CD4-positive, alpha-beta T cell (primary cell): ENCODE measurements around the gene TPGS2. TPM values are rescaled to one million over a fixed set of nuclear protein-coding genes. Genes with fewer than 3 reads are reported as not detected.

Experiments
- ATAC-seq: fragments of 200-7000 bp; cut with Tn5 transposase; one replicate; pipeline ENCODE4 v1.10.0; 2022; ENCODE audit warnings: mild to moderate bottlenecking; ENCODE audit not compliant: poor library complexity
- CTCF ChIA-PET: fragments of 350-600 bp; sonication (Branson Sonifier 250); formaldehyde crosslinking; loops from one replicate; lab custom pipeline; 2021; ENCODE audit warnings: antibody characterized with exemption, inconsistent platforms; lab: Charles Lee
- POLR2A ChIA-PET: fragments of 350-600 bp; sonication (Branson Sonifier 250); formaldehyde crosslinking; loops from one replicate; lab custom pipeline; 2021; ENCODE audit warnings: antibody characterized with exemption, inconsistent platforms; lab: Charles Lee
- DNase-seq, 14 experiments: peaks; one replicate each; pipeline ENCODE4 v3.0.0-alpha.2; 2013 to 2020; ENCODE audit warnings: mixed read lengths in 2 of 14
- H3K27ac ChIP-seq, 2 donors: one replicate each; pipeline versions ENCODE4 v1.5.1 to v1.7.0; 2013; ENCODE audit warnings: low read length in 2 of 2, low read depth in 1 of 2, mild to moderate bottlenecking in 1 of 2
- H3K27me3 ChIP-seq, 2 experiments: 1 replicate in 1 of 2; 2 replicates in 1 of 2; pipeline versions ENCODE4 v1.6.1 to v1.7.0; 2013; ENCODE audit warnings: low read length in 2 of 2, control low read depth in 1 of 2, mild to moderate bottlenecking in 1 of 2, moderate library complexity in 1 of 2; ENCODE audit not compliant: insufficient read depth in 2 of 2, control insufficient read depth in 1 of 2
- H3K36me3 ChIP-seq: one replicate; pipeline ENCODE4 v1.6.1; 2013; ENCODE audit warnings: low read length, control low read depth; ENCODE audit not compliant: insufficient read depth
- H3K4me1 ChIP-seq: one replicate; pipeline ENCODE4 v1.6.1; 2013; ENCODE audit warnings: low read length, control low read depth; ENCODE audit not compliant: insufficient read depth
- H3K4me3 ChIP-seq: one replicate; pipeline ENCODE4 v1.5.1; 2013; ENCODE audit warnings: mild to moderate bottlenecking, low read length, moderate library complexity
- H3K9me3 ChIP-seq, 2 experiments: 1 replicate in 1 of 2; 2 replicates in 1 of 2; pipeline versions ENCODE4 v1.6.1 to v1.7.0; 2013; ENCODE audit warnings: low read length in 2 of 2, mild to moderate bottlenecking in 2 of 2, control low read depth in 1 of 2, moderate library complexity in 1 of 2; ENCODE audit not compliant: control insufficient read depth in 1 of 2, insufficient read depth in 1 of 2
- H3K27ac Mint-ChIP-seq: one replicate; pipeline ENCODE4 v1.8.0; 2020; ENCODE audit warnings: mixed read lengths
- H3K27me3 Mint-ChIP-seq: one replicate; pipeline ENCODE4 v1.8.0; 2021; ENCODE audit warnings: mixed read lengths
- H3K36me3 Mint-ChIP-seq: one replicate; pipeline ENCODE4 v1.8.0; 2021; ENCODE audit warnings: low read depth, mixed read lengths
- H3K4me1 Mint-ChIP-seq: one replicate; pipeline ENCODE4 v1.8.0; 2021; ENCODE audit warnings: low read depth, mixed read lengths
- H3K4me3 Mint-ChIP-seq: one replicate; pipeline ENCODE4 v1.8.0; 2020; ENCODE audit warnings: mild to moderate bottlenecking, mixed read lengths
- H3K9me3 Mint-ChIP-seq: one replicate; pipeline ENCODE4 v1.8.0; 2020; ENCODE audit warnings: mixed read lengths
- CTCF ChIP-seq: fragments of 200-600 bp; IDR thresholded peaks from one replicate; pipeline ENCODE4 v1.8.0; 2022; ENCODE audit warnings: antibody characterized with exemption, mild to moderate bottlenecking
- intact Hi-C, 2 experiments: fragments of 100-400 bp; cut with DNase I in 1 of 2; cut with micrococcal nuclease in 1 of 2; formaldehyde crosslinking; loops; one replicate each; pipeline versions ENCODE4 v1.15.1 to v1.9.0; 2023 to 2025; cut with DNase I, micrococcal nuclease
- total RNA-seq, 174 experiments: library from RNA in 2 of 174; stranded (reverse) in 2 of 174; gene quantifications; one replicate each; pipeline ENCODE4 v1.2.3 and lab custom pipeline; 2021 to 2026

The TPGS2 gene
- total RNA-seq, 2 experiments from 2014 or later: 16.4 to 19.0 TPM

DNA sequence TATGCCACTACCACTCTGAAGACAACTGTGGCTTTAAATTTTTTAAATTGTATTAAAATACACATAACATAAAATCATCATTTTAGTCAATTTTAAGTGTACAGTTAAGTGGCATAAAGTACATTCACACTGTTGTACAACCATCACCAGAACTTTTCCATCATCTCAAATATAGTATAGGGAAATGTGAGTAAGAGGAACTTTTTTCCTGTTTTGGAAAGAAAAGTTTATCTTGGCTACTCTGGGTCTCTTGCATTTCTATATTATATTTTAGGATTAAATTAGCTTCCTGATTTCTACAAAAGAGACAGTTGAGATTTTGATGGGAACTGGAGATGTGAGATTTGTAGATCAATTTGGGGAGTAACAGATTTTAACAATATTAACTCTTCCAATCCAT lies 3.3 kb downstream of the TPGS2 start:
- Histone ChIP-seq H3K4me3 (no peak overlapping the region), H3K27ac (no peak overlapping the region), H3K9me3 (no peaks in the 10 kb centered on the region), H3K4me1 (peaks cover 24% of the 10 kb centered on the region), H3K27me3 (no peaks in the 10 kb centered on the region), H3K36me3 (no peaks in the 10 kb centered on the region)
- POLR2A ChIA-PET: no interaction called here
- H3K4me1 Mint-ChIP-seq: peaks cover 43% of the 10 kb centered on the region
- ATAC-seq: no peak
- H3K36me3 Mint-ChIP-seq: peaks cover 5% of the 10 kb centered on the region
- no peaks in the 10 kb centered on the region for H3K27me3 Mint-ChIP-seq
- H3K4me3 Mint-ChIP-seq: no peak overlapping the region
- H3K9me3 Mint-ChIP-seq: no peaks in the 10 kb centered on the region
- intact Hi-C loops: loop anchor here (5.0 to 10.0 kb wide), 5 partner anchors 698 to 1581 kb away; partner anchors contain the start of genes RMP24 (in 2 of the 2), ELP2 (in 1 of the 2), INO80C (in 1 of the 2) and SLC39A6 (in 1 of the 2)
- no peak for TF ChIP-seq CTCF
- H3K27ac Mint-ChIP-seq: no peak overlapping the region
- no peak for DNase-seq
- CTCF ChIA-PET: no interaction called here

GRCh38 chr18:36821681-36822080 lies 7.1 kb downstream of the TPGS2 start:
- Histone ChIP-seq H3K4me3 (no peak overlapping the region), H3K4me1 (no peaks in the 10 kb centered on the region), H3K36me3 (peaks cover 24% of the 10 kb centered on the region), H3K27me3 (no peaks in the 10 kb centered on the region), H3K27ac (no peak overlapping the region), H3K9me3 (no peaks in the 10 kb centered on the region)
- intact Hi-C loops: loop anchor here in 1 of 2 experiments (10.0 kb wide), 3 partner anchors 1327 to 1577 kb away; partner anchors contain the start of genes INO80C, ZNF24 and ZNF397
- H3K27ac Mint-ChIP-seq: no peak overlapping the region
- no peaks in the 10 kb centered on the region for H3K9me3 Mint-ChIP-seq
- POLR2A ChIA-PET: no interaction called here
- peaks cover 20% of the 10 kb centered on the region for H3K4me1 Mint-ChIP-seq
- H3K4me3 Mint-ChIP-seq: no peak overlapping the region
- DNase-seq (no peak), ATAC-seq (no peak)
- peaks cover 19% of the 10 kb centered on the region for H3K36me3 Mint-ChIP-seq
- TF ChIP-seq CTCF: no peak
- CTCF ChIA-PET: no interaction called here
- no peaks in the 10 kb centered on the region for H3K27me3 Mint-ChIP-seq

GRCh38 chr18:36819621-36820020 lies 9.2 kb downstream of the TPGS2 start:
- ATAC-seq: no peak
- H3K9me3 ChIP-seq: no peaks in the 10 kb centered on the region
- intact Hi-C loops: loop anchor here in 1 of 2 experiments (10.0 kb wide), 3 partner anchors 1325 to 1575 kb away; partner anchors contain the start of genes INO80C, ZNF24 and ZNF397
- no peaks in the 10 kb centered on the region for H3K9me3 Mint-ChIP-seq
- no peaks in the 10 kb centered on the region for H3K27me3 ChIP-seq
- no peak overlapping the region for H3K27ac Mint-ChIP-seq
- H3K4me1 ChIP-seq: no peaks in the 10 kb centered on the region
- DNase-seq: no peak
- ChIA-PET POLR2A (no interaction called here), CTCF (no interaction called here)
- peaks cover 28% of the 10 kb centered on the region for H3K36me3 ChIP-seq
- no peak for TF ChIP-seq CTCF
- H3K27me3 Mint-ChIP-seq: no peaks in the 10 kb centered on the region
- H3K36me3 Mint-ChIP-seq: peaks cover 39% of the 10 kb centered on the region
- H3K4me3 Mint-ChIP-seq: no peak overlapping the region
- peaks cover 13% of the 10 kb centered on the region for H3K4me1 Mint-ChIP-seq
- no peak overlapping the region for H3K4me3 ChIP-seq
- H3K27ac ChIP-seq: no peak overlapping the region
